ENCODE data around the gene CZIB. TPM values are rescaled to one million over a fixed set of nuclear protein-coding genes. Genes with fewer than 3 reads are reported as not detected.

Gene CZIB
- total RNA-seq, 1 experiment from 2014 or later: 50.3 TPM

DNA sequence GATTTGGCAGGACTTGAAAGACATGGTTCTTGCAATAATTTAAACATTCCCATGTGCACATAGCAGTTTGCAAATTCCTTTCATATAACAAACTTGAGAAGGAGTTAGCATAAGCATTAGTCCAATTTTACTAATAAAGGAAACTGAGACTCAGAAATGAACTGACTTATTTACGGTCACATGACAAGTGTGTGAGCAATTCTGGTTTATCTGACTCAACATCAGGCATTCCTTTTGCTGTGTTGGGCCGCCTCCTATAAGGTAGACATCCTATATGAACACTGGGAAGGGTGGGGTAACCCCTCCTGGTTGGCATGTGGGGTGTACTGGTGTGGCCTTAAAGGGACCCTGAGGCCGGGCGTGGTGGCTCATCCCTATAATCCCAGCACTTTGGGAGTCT is 32.3 kb downstream of the CZIB start:
- no peaks in the 10 kb centered on the region for H4K20me1 ChIP-seq (ENCODE audit: insufficient read depth)
- H3K4me2 ChIP-seq: no peak overlapping the region
- no peaks in the 10 kb centered on the region for H3F3A ChIP-seq (ENCODE audit: insufficient read depth, low read depth)
- no peak overlapping the region for H3K4me3 ChIP-seq
- no peaks in the 10 kb centered on the region for H3K79me2 ChIP-seq (ENCODE audit: low read depth)
- H3K27me3 ChIP-seq (ENCODE audit: insufficient read depth, low read depth): no peaks in the 10 kb centered on the region
- H3K9me2 ChIP-seq (ENCODE audit: insufficient read depth): no peaks in the 10 kb centered on the region
- intact Hi-C loops (cut with micrococcal nuclease; ENCODE audit: unreplicated experiment): loop anchor here (10.0 kb wide), 1 partner anchor 343 kb away; the partner anchor contains the start of gene ZYG11A
- TF ChIP-seq, protein P1, sequence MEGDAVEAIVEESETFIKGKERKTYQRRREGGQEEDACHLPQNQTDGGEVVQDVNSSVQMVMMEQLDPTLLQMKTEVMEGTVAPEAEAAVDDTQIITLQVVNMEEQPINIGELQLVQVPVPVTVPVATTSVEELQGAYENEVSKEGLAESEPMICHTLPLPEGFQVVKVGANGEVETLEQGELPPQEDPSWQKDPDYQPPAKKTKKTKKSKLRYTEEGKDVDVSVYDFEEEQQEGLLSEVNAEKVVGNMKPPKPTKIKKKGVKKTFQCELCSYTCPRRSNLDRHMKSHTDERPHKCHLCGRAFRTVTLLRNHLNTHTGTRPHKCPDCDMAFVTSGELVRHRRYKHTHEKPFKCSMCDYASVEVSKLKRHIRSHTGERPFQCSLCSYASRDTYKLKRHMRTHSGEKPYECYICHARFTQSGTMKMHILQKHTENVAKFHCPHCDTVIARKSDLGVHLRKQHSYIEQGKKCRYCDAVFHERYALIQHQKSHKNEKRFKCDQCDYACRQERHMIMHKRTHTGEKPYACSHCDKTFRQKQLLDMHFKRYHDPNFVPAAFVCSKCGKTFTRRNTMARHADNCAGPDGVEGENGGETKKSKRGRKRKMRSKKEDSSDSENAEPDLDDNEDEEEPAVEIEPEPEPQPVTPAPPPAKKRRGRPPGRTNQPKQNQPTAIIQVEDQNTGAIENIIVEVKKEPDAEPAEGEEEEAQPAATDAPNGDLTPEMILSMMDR (conservative IDR thresholded peaks at IDR 0.05): no peak
- no peak for TF ChIP-seq EZH2 (IDR thresholded peaks at IDR 0.05; ENCODE audit: low read depth)
- no peak for DNase-seq
- peaks cover 3% of the 10 kb centered on the region for H3K4me1 ChIP-seq (replicated peaks; ENCODE audit: insufficient read depth)
- no peak overlapping the region for H2AFZ ChIP-seq
- H3K9me3 ChIP-seq (ENCODE audit: insufficient read depth, low read depth): no peaks in the 10 kb centered on the region
- H3K36me3 ChIP-seq (ENCODE audit: low read depth): no peaks in the 10 kb centered on the region
- ChIA-PET CTCF (no interaction called here), POLR2A (ENCODE audit: unreplicated experiment) (no interaction called here)
- BruUV-seq (replicated peaks): no TSS peak
- H3K27ac ChIP-seq: no peak overlapping the region

DNA sequence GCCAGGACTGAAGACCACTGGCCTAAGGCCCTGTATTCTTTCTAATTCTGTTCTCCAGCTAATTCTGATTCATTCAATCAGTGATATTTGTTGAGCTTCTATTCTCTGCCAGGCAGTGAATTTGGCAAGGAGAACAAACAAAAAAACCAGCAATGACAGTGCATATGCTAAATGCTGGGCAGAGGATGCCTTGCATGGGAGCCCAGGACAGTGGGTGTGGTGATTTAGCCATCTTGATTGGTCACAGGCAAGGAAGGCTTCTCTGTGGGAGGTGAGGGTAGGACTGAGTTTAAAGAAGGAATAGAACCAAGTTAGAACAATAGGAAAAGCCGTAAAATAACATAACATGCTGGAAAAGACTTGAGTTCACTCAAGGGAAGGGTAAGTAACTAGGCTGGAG is 33.0 kb downstream of the CZIB start:
- H2AFZ ChIP-seq: no peak overlapping the region
- H3K36me3 ChIP-seq (ENCODE audit: low read depth): no peaks in the 10 kb centered on the region
- H3K9me2 ChIP-seq (ENCODE audit: insufficient read depth): no peaks in the 10 kb centered on the region
- no peak overlapping the region for H3K4me2 ChIP-seq
- ChIA-PET POLR2A (ENCODE audit: unreplicated experiment) (interaction anchor here (0.6 kb wide), 1 partner anchor 436 kb away, joined by 3 read pairs; no protein-coding TSS in a partner anchor), CTCF (interaction anchor here (1.8 kb wide), 1 partner anchor 8 kb away, joined by 6 read pairs; no protein-coding TSS in a partner anchor)
- no peaks in the 10 kb centered on the region for H3K9me3 ChIP-seq (ENCODE audit: insufficient read depth, low read depth)
- no peaks in the 10 kb centered on the region for H3K27me3 ChIP-seq (ENCODE audit: insufficient read depth, low read depth)
- intact Hi-C loops (cut with micrococcal nuclease; ENCODE audit: unreplicated experiment): loop anchor here (10.0 kb wide), 1 partner anchor 343 kb away; the partner anchor contains the start of gene ZYG11A
- no peak for TF ChIP-seq EZH2 (IDR thresholded peaks at IDR 0.05; ENCODE audit: low read depth)
- TF ChIP-seq, protein P1 (conservative IDR thresholded peaks at IDR 0.05): no peak
- H3K79me2 ChIP-seq (ENCODE audit: low read depth): no peaks in the 10 kb centered on the region
- BruUV-seq (replicated peaks): no TSS peak
- DNase-seq: no peak
- no peak overlapping the region for H3K27ac ChIP-seq
- H4K20me1 ChIP-seq (ENCODE audit: insufficient read depth): no peaks in the 10 kb centered on the region
- H3F3A ChIP-seq (ENCODE audit: insufficient read depth, low read depth): no peaks in the 10 kb centered on the region
- peaks cover 3% of the 10 kb centered on the region for H3K4me1 ChIP-seq (replicated peaks; ENCODE audit: insufficient read depth)
- no peak overlapping the region for H3K4me3 ChIP-seq

- Histone ChIP-seq H3K4me1 (replicated peaks; ENCODE audit: insufficient read depth) (peaks cover 3% of the 10 kb centered on the region), H3K4me3 (no peak overlapping the region), H3K27ac (no peak overlapping the region), H3K4me2 (no peak overlapping the region), H3K79me2 (ENCODE audit: low read depth) (no peaks in the 10 kb centered on the region), H3F3A (ENCODE audit: insufficient read depth, low read depth) (no peaks in the 10 kb centered on the region), H3K9me3 (ENCODE audit: insufficient read depth, low read depth) (no peaks in the 10 kb centered on the region), H2AFZ (no peak overlapping the region), H3K9me2 (ENCODE audit: insufficient read depth) (no peaks in the 10 kb centered on the region), H4K20me1 (ENCODE audit: insufficient read depth) (no peaks in the 10 kb centered on the region), H3K27me3 (ENCODE audit: insufficient read depth, low read depth) (no peaks in the 10 kb centered on the region), H3K36me3 (ENCODE audit: low read depth) (no peaks in the 10 kb centered on the region)
- ChIA-PET POLR2A (ENCODE audit: unreplicated experiment) (no interaction called here), CTCF (interaction anchor here (0.7 to 1.8 kb wide), 4 partner anchors 9 to 491 kb away, joined by 3 to 6 read pairs (median 3); no protein-coding TSS in a partner anchor)
- BruUV-seq (replicated peaks): no TSS peak
- no peak for DNase-seq
- intact Hi-C loops (cut with micrococcal nuclease; ENCODE audit: unreplicated experiment): loop anchor here (10.0 kb wide), 1 partner anchor 342 kb away; the partner anchor contains the start of gene ZYG11A
- TF ChIP-seq, protein P1 (conservative IDR thresholded peaks at IDR 0.05): no peak
- TF ChIP-seq EZH2 (IDR thresholded peaks at IDR 0.05; ENCODE audit: low read depth): no peak
Observed at GRCh38 chr1:53186533-53186932, 33.9 kb downstream of the CZIB start.

All from PC-9 (cell line).